Adipose tissue (tissue), 3 donors: Measurements from ENCODE around the gene B2M. TPM values are rescaled to one million over a fixed set of nuclear protein-coding genes. Genes with fewer than 3 reads are reported as not detected.
"Not testable (repeated sequence)": the region's sequence is repeated elsewhere in the genome, so short reads cannot be mapped to it uniquely, and the experiment has no call there.

ENCODE experiments used
- H3K27ac ChIP-seq: one replicate; pipeline ENCODE4 v1.5.1; 2013; ENCODE audit warnings: low read depth, low read length
- WGBS, 3 donors: extraction: QIAGEN DNeasy Blood & Tissue Kit; methylation state at CpG; one replicate each; pipeline ENCODE4 v1.1.7; 2013; 5-methylcytosine and 5-hydroxymethylcytosine counted together
- polyA plus RNA-seq, 3 donors: library from polyadenylated mRNA; stranded (reverse); fragments of 200-250 nt; gene quantifications; one replicate each; pipeline ENCODE4 v1.2.3, GENCODE V29; 2013
- donor health status: healthy with polysubstance abuse.
- donor health status: Bipolar disorder and iron deficiency.
- donor health status: healthy.

Gene B2M
- polyA plus RNA-seq, 3 donors: 1,145 to 2,871 (median 2,103) TPM

- no peak overlapping the region for H3K27ac ChIP-seq
- WGBS, 3 donors: 87 to 90% (median 90%) methylated on average over 8 of the region's 8 CpGs
Observed at GRCh38 chr15:44718927-44719292, 7.6 kb downstream of the B2M start.

GRCh38 chr15:44719293-44719999 lies 8.1 kb downstream of the B2M start:
- no peak overlapping the region for H3K27ac ChIP-seq
- WGBS, 3 donors: 70 to 71% (median 70%) methylated on average over 4 of the region's 4 CpGs

GRCh38 chr15:44720000-44720435 lies 8.7 kb downstream of the B2M start:
- not testable (repeated sequence) for H3K27ac ChIP-seq
- WGBS, 3 donors: 83 to 91% (median 86%) methylated on average over 8 of the region's 8 CpGs

GRCh38 chr15:44720460-44721176 lies 9.3 kb downstream of the B2M start:
- H3K27ac ChIP-seq: no peak overlapping the region
- WGBS, 3 donors: 83 to 87% (median 84%) methylated on average over 4 of the region's 4 CpGs

GRCh38 chr15:44722011-44722410 lies 10.7 kb downstream of the B2M start:
- no peak overlapping the region for H3K27ac ChIP-seq
- 71 to 90% (median 86%) methylated on average over 2 of the region's 2 CpGs for WGBS, 3 donors

- WGBS, 3 donors: 40 to 78% (median 51%) methylated on average over 7 of the region's 7 CpGs
- H3K27ac ChIP-seq: peak overlapping the region; percentile 62
Observed at GRCh38 chr15:44726136-44726535, 14.8 kb downstream of the B2M start.

GRCh38 chr15:44726568-44727484 lies 15.5 kb downstream of the B2M start:
- WGBS, 3 donors: 25 to 66% (median 38%) methylated on average over 5 of the region's 5 CpGs
- H3K27ac ChIP-seq: peak overlapping the region; percentile 89

- peak overlapping the region; percentile 89 for H3K27ac ChIP-seq
- WGBS, 3 donors: 83 to 91% (median 84%) methylated on average over 6 of the region's 6 CpGs
Observed at GRCh38 chr15:44727485-44728231, 16.3 kb downstream of the B2M start.

- peak overlapping the region; percentile 89 for H3K27ac ChIP-seq
- WGBS, 3 donors: 53 to 60% (median 57%) methylated on average over 5 of the region's 5 CpGs
Observed at GRCh38 chr15:44728232-44728575, 16.9 kb downstream of the B2M start.

- H3K27ac ChIP-seq: peak overlapping the region; percentile 97
- 0 to 1% (median 0%) methylated on average over 35 to 36 of the region's 36 CpGs for WGBS, 3 donors
Observed at GRCh38 chr15:44728576-44729407, 17.5 kb downstream of the B2M start.

- peak overlapping the region; percentile 97 for H3K27ac ChIP-seq
- WGBS, 3 donors: 2 to 8% (median 3%) methylated on average over 21 of the region's 21 CpGs
Observed at GRCh38 chr15:44729408-44730127, 18.3 kb downstream of the B2M start.

- H3K27ac ChIP-seq: no peak overlapping the region
- 68 to 77% (median 73%) methylated on average over 2 of the region's 2 CpGs for WGBS, 3 donors
Observed at GRCh38 chr15:44734839-44735481, 23.6 kb downstream of the B2M start.

GRCh38 chr15:44735482-44736180 lies 24.3 kb downstream of the B2M start:
- no peak overlapping the region for H3K27ac ChIP-seq
- 30 to 55% (median 30%) methylated on average over 8 of the region's 8 CpGs for WGBS, 3 donors

GRCh38 chr15:44736181-44736765 lies 25.0 kb downstream of the B2M start, which contains the start of gene TRIM69:
TSS of gene TRIM69 (plus strand) at chr15:44736528. CDS start at chr15:44736705, 177 bp downstream.
- no peak within 1 kb of the TSS for H3K27ac ChIP-seq
- WGBS, 3 donors: 66 to 74% (median 70%) methylated on average over 3 of the region's 3 CpGs

GRCh38 chr15:44738340-44738984 lies 27.1 kb downstream of the B2M start:
- WGBS, 3 donors: 64 to 71% (median 67%) methylated on average over 3 of the region's 3 CpGs

More at GRCh38 chr15:44738340-44738984, 27.1 kb downstream of the B2M start:
- H3K27ac ChIP-seq: no peak overlapping the region
